Liver (tissue), 9 donors: ENCODE measurements around the gene LCP2. TPM values are rescaled to one million over a fixed set of nuclear protein-coding genes. Genes with fewer than 3 reads are reported as not detected.

Source experiments
- DNase-seq: peaks from one replicate; pipeline ENCODE4 v3.0.0-alpha.2; 2017; ENCODE audit warnings: low spot score
- H3K27ac ChIP-seq, 2 donors: one replicate each; pipeline ENCODE4 v1.7.0; 2013; ENCODE audit warnings: inconsistent platforms in 2 of 2, low read length in 2 of 2, control low read depth in 1 of 2, low read depth in 1 of 2, mild to moderate bottlenecking in 1 of 2
- H3K27me3 ChIP-seq, 4 donors: one replicate each; pipeline versions ENCODE4 v1.6.1 to v1.7.0; 2013; ENCODE audit warnings: low read length in 3 of 4, inconsistent platforms in 1 of 4, mild to moderate bottlenecking in 1 of 4, moderate library complexity in 1 of 4; ENCODE audit not compliant: control insufficient read depth in 4 of 4, insufficient read depth in 4 of 4
- H3K36me3 ChIP-seq, 4 donors: one replicate each; pipeline versions ENCODE4 v1.6.1 to v1.7.0; 2013; ENCODE audit warnings: low read length in 3 of 4, mild to moderate bottlenecking in 3 of 4, low read depth in 1 of 4, moderate library complexity in 1 of 4; ENCODE audit not compliant: control insufficient read depth in 4 of 4, insufficient read depth in 3 of 4
- H3K4me1 ChIP-seq, 4 donors: one replicate each; pipeline versions ENCODE4 v1.6.1 to v1.7.0; 2013; ENCODE audit warnings: low read length in 3 of 4, mild to moderate bottlenecking in 3 of 4, moderate library complexity in 1 of 4; ENCODE audit not compliant: control insufficient read depth in 4 of 4, insufficient read depth in 4 of 4
- H3K4me3 ChIP-seq, 3 donors: one replicate each; pipeline versions ENCODE4 v1.6.1 to v1.7.0; 2013; ENCODE audit warnings: low read length in 3 of 3, control low read depth in 1 of 3, low read depth in 1 of 3, mild to moderate bottlenecking in 1 of 3
- H3K9ac ChIP-seq, 2 donors: one replicate each; pipeline ENCODE4 v1.7.0; 2013; ENCODE audit warnings: low read length in 2 of 2, mild to moderate bottlenecking in 2 of 2, moderate library complexity in 2 of 2, control low read depth in 1 of 2, low read depth in 1 of 2
- H3K9me3 ChIP-seq, 4 donors: one replicate each; pipeline versions ENCODE4 v1.6.1 to v1.7.0; 2013; ENCODE audit warnings: low read length in 3 of 4; ENCODE audit not compliant: control insufficient read depth in 4 of 4
- FOXA2 ChIP-seq: IDR thresholded peaks from 2 replicates; pipeline ENCODE4 v1.6.1; 2016; ENCODE audit warnings: antibody characterized with exemption
- GABPA ChIP-seq, 2 donors: IDR thresholded peaks in 1 of 2; conservative IDR thresholded peaks in 1 of 2; 2 replicates each; pipeline ENCODE4 v1.6.1; 2016; ENCODE audit warnings: antibody characterized with exemption in 2 of 2, mild to moderate bottlenecking in 1 of 2, moderate library complexity in 1 of 2
- HNF4A ChIP-seq, 2 donors: conservative IDR thresholded peaks; 2 replicates each; pipeline ENCODE4 v1.6.1; 2016; ENCODE audit warnings: antibody characterized with exemption in 2 of 2, mild to moderate bottlenecking in 2 of 2
- JUND ChIP-seq, 2 donors: IDR thresholded peaks; 2 replicates each; pipeline ENCODE4 v1.6.1; 2016; ENCODE audit warnings: antibody characterized with exemption in 2 of 2
- NR2F2 ChIP-seq: IDR thresholded peaks from 2 replicates; pipeline ENCODE4 v1.6.1; 2016; ENCODE audit warnings: antibody characterized with exemption
- RAD21 ChIP-seq, 2 donors: IDR thresholded peaks; 2 replicates each; pipeline ENCODE4 v1.6.1; 2016; ENCODE audit warnings: antibody characterized with exemption in 2 of 2, mild to moderate bottlenecking in 2 of 2
- TAF1 ChIP-seq: conservative IDR thresholded peaks from 2 replicates; pipeline ENCODE4 v1.6.1; 2016; ENCODE audit warnings: antibody characterized with exemption, mild to moderate bottlenecking
- WGBS: extraction: QIAGEN DNeasy Blood & Tissue Kit; methylation state at CpG from one replicate; pipeline ENCODE4 v1.1.7; 2013; 5-methylcytosine and 5-hydroxymethylcytosine counted together
- polyA plus RNA-seq, 2 donors: library from polyadenylated mRNA; stranded (reverse) in 1 of 2; unstranded in 1 of 2; fragments of 200-250 nt in 1 of 2; fragments of >200 nt in 1 of 2; fragmentation: Nextera tagmentation in 1 of 2; extraction: Ambion mirVana in 1 of 2; gene quantifications; one replicate each; pipeline versions ENCODE4 v1.2.1 to v1.2.3, GENCODE V29; 2013 to 2015
- total RNA-seq, 2 donors: library from RNA; depleted of rRNA; stranded (reverse); fragments of >200 nt; gene quantifications; one replicate each; pipeline ENCODE4 v1.2.3, GENCODE V29; 2014
- TF ChIP-seq, protein P1 (sequence below): IDR thresholded peaks from 2 replicates; pipeline ENCODE4 v1.6.1; 2016; ENCODE audit warnings: antibody characterized with exemption
- TF ChIP-seq, protein P2 (sequence below): fragments of 150-350 bp; IDR thresholded peaks from 2 replicates; pipeline ENCODE4 v1.5.1; 2017; ENCODE audit warnings: improper control_type of control experiment, low read depth, low read length; ENCODE audit not compliant: missing input control
- donor health status: healthy.
- donor health status: healthy.
- donor health status: healthy.
- donor health status: healthy.
- donor health status: healthy.

Gene LCP2
- total and polyA plus RNA-seq, 4 donors: 3.6 to 16.3 (median 6.7) TPM

DNA sequence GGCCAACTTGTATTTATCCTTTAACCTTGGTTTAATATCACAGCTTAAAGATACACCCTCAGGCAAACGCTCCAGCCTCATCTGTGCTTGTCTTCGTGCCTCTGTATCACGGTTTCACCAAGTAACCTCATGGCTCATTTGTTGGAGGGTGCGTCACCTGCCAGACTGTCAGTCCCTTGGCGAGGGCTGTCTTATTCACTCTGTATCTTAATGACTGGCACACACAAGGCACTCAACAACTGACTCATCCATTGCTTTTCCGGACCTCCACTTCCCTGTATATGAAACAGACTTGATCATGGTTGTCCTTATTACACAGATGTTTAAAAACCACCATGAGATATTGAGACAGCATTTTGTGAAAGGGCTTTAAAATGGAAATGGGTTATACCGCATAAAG, 28.0 kb downstream of the LCP2 start:
- Histone ChIP-seq H3K4me3 (no peak overlapping the region), H3K27ac (peak overlapping the region; percentile 32 to 65), H3K4me1 (peaks cover 0 to 13% (median 7%) of the 10 kb centered on the region in 4 donors), H3K27me3 (no peaks in the 10 kb centered on the region), H3K9ac (no peak overlapping the region), H3K9me3 (no peaks in the 10 kb centered on the region), H3K36me3 (peaks cover 0 to 8% (median 1%) of the 10 kb centered on the region in 4 donors)
- DNase-seq: no peak
- TF ChIP-seq GABPA (IDR thresholded peaks at IDR 0.05 in 1 of 2, conservative IDR thresholded peaks at IDR 0.05 in 1 of 2) (no peak), TAF1 (no peak), JUND (IDR thresholded peaks at IDR 0.05) (no peak), FOXA2 (no peak), RAD21 (IDR thresholded peaks at IDR 0.05) (no peak)
- TF ChIP-seq, protein P1, sequence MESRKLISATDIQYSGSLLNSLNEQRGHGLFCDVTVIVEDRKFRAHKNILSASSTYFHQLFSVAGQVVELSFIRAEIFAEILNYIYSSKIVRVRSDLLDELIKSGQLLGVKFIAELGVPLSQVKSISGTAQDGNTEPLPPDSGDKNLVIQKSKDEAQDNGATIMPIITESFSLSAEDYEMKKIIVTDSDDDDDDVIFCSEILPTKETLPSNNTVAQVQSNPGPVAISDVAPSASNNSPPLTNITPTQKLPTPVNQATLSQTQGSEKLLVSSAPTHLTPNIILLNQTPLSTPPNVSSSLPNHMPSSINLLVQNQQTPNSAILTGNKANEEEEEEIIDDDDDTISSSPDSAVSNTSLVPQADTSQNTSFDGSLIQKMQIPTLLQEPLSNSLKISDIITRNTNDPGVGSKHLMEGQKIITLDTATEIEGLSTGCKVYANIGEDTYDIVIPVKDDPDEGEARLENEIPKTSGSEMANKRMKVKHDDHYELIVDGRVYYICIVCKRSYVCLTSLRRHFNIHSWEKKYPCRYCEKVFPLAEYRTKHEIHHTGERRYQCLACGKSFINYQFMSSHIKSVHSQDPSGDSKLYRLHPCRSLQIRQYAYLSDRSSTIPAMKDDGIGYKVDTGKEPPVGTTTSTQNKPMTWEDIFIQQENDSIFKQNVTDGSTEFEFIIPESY: no peak
- WGBS: 82% methylated on average over 7 of the region's 7 CpGs

- H3K4me3 ChIP-seq: no peak overlapping the region
- peaks cover 0 to 8% (median 1%) of the 10 kb centered on the region in 4 donors for H3K36me3 ChIP-seq
- no peaks in the 10 kb centered on the region for H3K9me3 ChIP-seq
- no peaks in the 10 kb centered on the region for H3K27me3 ChIP-seq
- WGBS: 41% methylated on average over 3 of the region's 3 CpGs
- no peak for DNase-seq
- TF ChIP-seq NR2F2: no peak
- H3K4me1 ChIP-seq: peaks cover 0 to 13% (median 5%) of the 10 kb centered on the region in 4 donors
- H3K9ac ChIP-seq: no peak overlapping the region
- H3K27ac ChIP-seq: peak overlapping the region; percentile 32 to 65
Measured at GRCh38 chr5:170268884-170269283, 28.7 kb downstream of the LCP2 start.

- H3K27me3 ChIP-seq: no peaks in the 10 kb centered on the region
- H3K36me3 ChIP-seq: peaks cover 0 to 6% (median 0%) of the 10 kb centered on the region in 4 donors
- WGBS: 46% methylated on average over 15 of the region's 15 CpGs
- no peaks in the 10 kb centered on the region for H3K9me3 ChIP-seq
- H3K4me1 ChIP-seq: peaks cover 0 to 11% (median 4%) of the 10 kb centered on the region in 4 donors
- H3K27ac ChIP-seq: no peak overlapping the region
- no peak for DNase-seq
- TF ChIP-seq, protein P2, sequence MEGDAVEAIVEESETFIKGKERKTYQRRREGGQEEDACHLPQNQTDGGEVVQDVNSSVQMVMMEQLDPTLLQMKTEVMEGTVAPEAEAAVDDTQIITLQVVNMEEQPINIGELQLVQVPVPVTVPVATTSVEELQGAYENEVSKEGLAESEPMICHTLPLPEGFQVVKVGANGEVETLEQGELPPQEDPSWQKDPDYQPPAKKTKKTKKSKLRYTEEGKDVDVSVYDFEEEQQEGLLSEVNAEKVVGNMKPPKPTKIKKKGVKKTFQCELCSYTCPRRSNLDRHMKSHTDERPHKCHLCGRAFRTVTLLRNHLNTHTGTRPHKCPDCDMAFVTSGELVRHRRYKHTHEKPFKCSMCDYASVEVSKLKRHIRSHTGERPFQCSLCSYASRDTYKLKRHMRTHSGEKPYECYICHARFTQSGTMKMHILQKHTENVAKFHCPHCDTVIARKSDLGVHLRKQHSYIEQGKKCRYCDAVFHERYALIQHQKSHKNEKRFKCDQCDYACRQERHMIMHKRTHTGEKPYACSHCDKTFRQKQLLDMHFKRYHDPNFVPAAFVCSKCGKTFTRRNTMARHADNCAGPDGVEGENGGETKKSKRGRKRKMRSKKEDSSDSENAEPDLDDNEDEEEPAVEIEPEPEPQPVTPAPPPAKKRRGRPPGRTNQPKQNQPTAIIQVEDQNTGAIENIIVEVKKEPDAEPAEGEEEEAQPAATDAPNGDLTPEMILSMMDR: no peak
- TF ChIP-seq HNF4A (conservative IDR thresholded peaks at IDR 0.05): no peak
- H3K9ac ChIP-seq: no peak overlapping the region
- no peak overlapping the region for H3K4me3 ChIP-seq
Measured at GRCh38 chr5:170268153-170268689, 29.4 kb downstream of the LCP2 start.
